D721Med (cell line): ENCODE data around the gene KMT2D.

Experiments
- DNase-seq: peaks from one replicate; pipeline ENCODE4 v3.0.0; 2011; ENCODE audit warnings: low spot score; ENCODE audit not compliant: insufficient read length
- FAIRE-seq: peaks from 2 replicates; lab custom pipeline; 2011; peaks lifted over from hg19 to GRCh38; lab: Jason Lieb, UNC
- CTCF ChIP-seq: IDR thresholded peaks from 2 replicates; pipeline ENCODE4 v1.5.1; 2012; ENCODE audit warnings: mild to moderate bottlenecking, control low read depth; ENCODE audit not compliant: insufficient read depth; ENCODE audit errors: missing control alignments

Gene KMT2D

DNA sequence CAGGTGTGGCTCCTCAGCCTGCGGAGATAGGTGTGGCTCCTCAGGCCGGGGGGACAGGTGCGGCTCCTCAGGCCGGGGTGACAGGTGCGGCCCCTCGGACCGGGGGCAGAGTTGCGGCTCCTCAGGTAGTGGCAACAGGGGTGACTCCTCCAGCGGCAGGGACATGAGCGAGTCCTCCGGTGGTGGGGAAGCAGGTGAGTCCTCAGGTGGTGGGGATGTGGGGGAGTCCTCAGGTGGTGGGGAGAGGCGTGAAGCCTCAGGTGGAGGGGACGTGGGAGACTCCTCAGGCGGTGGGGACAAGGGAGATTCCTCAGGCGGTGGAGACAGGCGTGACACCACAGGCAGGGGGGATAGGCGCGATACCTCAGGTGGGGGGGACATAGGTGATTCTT is 9.2 kb downstream of the KMT2D start:
- DNase-seq = no peak
- no peak for FAIRE-seq
- TF ChIP-seq CTCF = no peak

GRCh38 chr12:49050507-49051372 is 9.9 kb downstream of the KMT2D start:
- TF ChIP-seq CTCF = no peak
- no peak for FAIRE-seq
- no peak for DNase-seq

GRCh38 chr12:49049566-49050224 is 10.9 kb downstream of the KMT2D start:
- no peak for TF ChIP-seq CTCF
- DNase-seq (no peak), FAIRE-seq (no peak)

DNA sequence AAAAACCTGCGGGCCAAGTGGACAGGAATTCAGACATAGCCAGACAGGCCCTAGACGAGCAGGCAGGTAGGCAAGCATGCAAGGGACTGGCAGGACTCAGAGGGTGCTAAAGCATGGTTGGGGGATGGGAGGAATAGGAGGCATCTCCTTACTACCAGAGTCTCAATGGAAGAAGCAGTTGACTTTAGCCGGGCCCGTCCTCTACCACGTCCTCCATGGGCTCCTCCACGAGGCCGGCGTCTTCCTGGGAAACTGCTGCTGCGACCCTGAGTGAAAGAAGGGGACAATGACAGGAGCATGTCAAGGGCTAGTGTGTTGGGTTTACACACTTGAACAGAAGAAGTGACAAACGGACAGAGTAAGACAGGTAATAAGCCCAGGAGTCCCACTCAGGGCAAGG is 11.6 kb downstream of the KMT2D start:
- no peak for TF ChIP-seq CTCF
- DNase-seq (no peak), FAIRE-seq (no peak)

- TF ChIP-seq CTCF = no peak
- FAIRE-seq (no peak), DNase-seq (no peak)
These were observed 14.3 kb downstream of the KMT2D start for GRCh38 chr12:49046129-49046895.

GRCh38 chr12:49044660-49045059 is 15.9 kb downstream of the KMT2D start:
- no peak for FAIRE-seq
- DNase-seq = no peak
- no peak for TF ChIP-seq CTCF
